Stomach (tissue), 4 donors: Measurements from ENCODE around the gene SMARCA4.

ENCODE experiments used
- EP300 ChIP-seq: sonication (generic); formaldehyde crosslinking; IDR thresholded peaks from one replicate; pipeline ENCODE4 v1.6.1; 2017; ENCODE audit warnings: antibody characterized with exemption
- POLR2AphosphoS5 ChIP-seq, 3 donors: sonication (generic); formaldehyde crosslinking; IDR thresholded peaks; one replicate each; pipeline ENCODE4 v1.6.1; 2016; ENCODE audit warnings: antibody characterized with exemption in 3 of 3
- TF ChIP-seq, protein P1 (sequence below), 7 experiments: fragments of 450-650 bp in 4 of 7; fragments of 200-600 bp in 3 of 7; sonication (generic) in 3 of 7; IDR thresholded peaks; one replicate each; pipeline ENCODE4 v1.5.1; 2016 to 2019; ENCODE audit warnings: antibody characterized with exemption in 7 of 7, control low read depth in 2 of 7, mild to moderate bottlenecking in 1 of 7

DNA sequence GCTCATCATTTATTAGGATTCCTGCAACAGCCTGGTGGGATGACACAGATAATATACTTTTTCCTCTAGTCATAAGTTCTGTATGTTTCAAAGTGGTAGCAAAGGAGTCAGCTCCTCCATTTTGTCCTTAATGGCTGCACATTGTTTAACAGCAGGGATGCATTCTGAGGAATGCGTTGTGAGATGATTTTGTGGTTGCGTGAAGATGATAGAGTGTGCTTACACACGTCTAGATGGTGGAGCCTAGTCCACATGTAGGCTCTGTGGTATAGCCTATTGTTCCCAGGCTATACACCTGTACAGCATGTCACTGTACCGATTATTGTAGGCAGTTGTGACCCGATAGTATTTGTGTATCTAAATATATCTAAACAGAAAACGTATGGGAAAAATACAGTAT lies 4.6 kb downstream of the SMARCA4 start:
- TF ChIP-seq POLR2AphosphoS5 (IDR thresholded peaks at IDR 0.05) (no peak), EP300 (no peak)
- TF ChIP-seq, protein P1, sequence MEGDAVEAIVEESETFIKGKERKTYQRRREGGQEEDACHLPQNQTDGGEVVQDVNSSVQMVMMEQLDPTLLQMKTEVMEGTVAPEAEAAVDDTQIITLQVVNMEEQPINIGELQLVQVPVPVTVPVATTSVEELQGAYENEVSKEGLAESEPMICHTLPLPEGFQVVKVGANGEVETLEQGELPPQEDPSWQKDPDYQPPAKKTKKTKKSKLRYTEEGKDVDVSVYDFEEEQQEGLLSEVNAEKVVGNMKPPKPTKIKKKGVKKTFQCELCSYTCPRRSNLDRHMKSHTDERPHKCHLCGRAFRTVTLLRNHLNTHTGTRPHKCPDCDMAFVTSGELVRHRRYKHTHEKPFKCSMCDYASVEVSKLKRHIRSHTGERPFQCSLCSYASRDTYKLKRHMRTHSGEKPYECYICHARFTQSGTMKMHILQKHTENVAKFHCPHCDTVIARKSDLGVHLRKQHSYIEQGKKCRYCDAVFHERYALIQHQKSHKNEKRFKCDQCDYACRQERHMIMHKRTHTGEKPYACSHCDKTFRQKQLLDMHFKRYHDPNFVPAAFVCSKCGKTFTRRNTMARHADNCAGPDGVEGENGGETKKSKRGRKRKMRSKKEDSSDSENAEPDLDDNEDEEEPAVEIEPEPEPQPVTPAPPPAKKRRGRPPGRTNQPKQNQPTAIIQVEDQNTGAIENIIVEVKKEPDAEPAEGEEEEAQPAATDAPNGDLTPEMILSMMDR (IDR thresholded peaks at IDR 0.05): no peak
